ENCODE data around the gene TPD52L2.

Gene TPD52L2

DNA sequence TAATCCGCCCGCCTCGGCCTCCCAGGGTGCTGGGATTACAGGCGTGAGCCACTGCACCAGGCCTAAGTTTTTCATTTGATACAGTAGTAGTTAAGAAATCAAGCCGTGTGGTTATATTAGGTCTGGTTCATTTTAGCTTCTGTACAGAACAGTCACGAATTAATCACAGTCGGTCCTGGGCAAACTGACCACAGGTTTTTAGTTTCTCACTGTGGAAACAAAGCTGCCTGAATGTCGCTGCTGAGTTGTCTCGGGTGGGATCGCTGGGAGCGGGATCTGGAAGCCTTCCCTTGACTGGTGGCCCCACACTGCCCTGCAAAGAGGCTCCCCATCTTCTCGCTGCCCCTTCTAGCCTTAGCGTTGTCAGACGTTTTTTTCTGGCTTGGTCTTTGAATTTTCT lies 72.5 kb downstream of the TPD52L2 start:
- DNase-seq, result no peak

DNA sequence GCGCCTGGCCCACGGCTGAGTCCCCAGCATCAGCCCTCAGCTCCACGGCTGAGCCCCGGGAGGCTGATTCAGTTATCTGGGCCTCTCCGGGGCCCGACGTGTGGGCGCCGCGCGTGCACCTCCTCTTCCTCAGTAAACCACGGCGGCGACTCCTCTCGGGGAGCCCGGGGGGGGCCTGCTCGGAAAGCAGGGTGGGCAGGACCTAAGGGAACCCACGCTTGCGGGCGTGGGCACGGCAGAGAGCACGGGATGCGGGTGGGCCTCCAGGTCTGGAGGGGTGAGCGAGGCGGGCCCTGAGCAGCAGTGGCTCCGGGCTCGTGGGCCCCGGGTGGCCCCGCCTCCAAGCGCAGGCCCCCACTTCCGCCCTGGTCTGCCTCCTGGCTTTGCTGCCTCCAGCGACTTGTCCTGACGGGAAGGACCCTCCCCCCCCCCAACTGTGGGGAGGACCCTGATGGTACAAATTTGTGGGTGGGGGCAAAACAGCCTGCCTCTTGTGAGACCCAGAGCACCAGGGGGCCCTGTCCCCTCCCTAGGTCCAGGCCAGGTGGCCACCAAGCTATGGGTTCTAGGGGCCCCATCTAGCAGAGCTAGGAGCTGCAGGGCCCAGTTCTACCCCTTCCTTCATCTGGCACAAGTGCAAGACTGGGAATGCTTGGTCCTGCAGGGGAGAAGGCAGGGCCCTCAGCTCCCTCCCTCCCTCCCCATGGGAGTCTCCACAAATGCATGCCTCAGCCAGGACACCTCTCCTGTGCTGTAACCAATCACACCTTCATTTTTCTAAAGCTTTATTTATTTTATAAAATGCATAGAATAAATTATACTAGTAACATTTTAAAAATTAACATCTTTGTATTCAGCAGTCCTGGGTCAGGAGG lies 74.2 kb downstream of the TPD52L2 start:
- no peak for DNase-seq

DNA sequence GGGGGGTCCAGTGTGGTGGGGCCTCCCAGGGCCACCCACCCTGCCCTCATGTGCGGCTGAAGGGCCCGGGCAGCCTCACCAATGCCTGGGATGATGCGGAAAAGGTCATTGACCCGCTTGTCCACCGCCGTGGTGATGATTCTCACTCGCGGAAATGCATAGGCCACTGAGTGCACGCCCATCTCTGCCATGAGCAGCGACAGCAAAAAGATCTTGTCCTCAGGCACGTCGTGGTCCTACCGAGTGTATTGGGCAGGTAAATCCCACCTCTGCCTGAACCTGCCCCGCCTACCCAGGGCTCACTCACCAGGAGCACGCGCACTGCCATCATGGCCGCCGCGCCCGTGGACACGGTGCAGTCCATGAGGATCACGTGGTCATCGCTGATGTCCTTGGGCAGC lies 75.0 kb downstream of the TPD52L2 start:
- DNase-seq, result no peak

DNA sequence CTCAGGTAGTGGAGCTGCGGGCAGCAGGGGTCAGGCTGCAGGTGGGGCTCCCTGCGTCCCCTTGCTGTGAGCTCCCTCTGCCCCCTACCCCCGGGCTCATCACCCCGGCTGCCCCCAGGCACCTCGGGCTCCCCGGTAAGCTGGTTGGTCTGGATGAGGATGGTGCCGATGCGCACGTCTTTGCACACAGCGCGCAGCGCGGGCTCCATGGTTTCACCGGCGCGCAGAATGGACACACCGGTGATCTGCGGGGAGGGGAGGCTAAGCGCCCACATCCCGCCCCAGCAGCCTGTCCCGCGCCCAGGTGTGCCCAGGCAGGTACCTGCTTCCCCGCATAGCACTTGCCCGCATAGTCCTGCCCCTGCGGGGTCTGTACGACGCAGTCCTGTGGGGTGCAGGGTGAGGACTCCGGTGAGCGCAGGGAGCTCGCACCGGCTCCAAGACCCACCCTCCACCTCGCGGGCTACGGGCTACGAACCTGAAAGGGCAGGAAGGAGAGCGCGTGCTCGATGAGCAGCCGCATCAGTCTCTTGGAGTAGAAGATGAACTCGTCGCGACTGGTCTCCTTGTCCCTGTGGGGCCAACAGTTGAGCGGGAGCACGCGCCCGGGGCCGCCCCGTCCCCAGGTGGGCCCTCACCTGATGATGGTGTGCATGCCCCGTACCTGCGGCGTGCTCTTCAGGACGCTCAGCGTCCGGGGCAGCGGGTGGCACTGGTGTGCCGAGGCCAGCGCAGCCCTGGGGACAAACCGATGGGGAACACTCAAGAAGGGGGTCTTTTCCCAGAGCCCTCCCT lies 75.6 kb downstream of the TPD52L2 start:
- DNase-seq, result no peak

Measured in activated gamma-delta T cell treated with Interleukin-2 at 50 U/mL for 16 hours (primary cell).